ENCODE results near the gene MGMT. TPM values are rescaled to one million over a fixed set of nuclear protein-coding genes. Genes with fewer than 3 reads are reported as not detected.

MGMT gene
- total RNA-seq, 1 donor from 2014 or later, result 13.9 TPM

DNA sequence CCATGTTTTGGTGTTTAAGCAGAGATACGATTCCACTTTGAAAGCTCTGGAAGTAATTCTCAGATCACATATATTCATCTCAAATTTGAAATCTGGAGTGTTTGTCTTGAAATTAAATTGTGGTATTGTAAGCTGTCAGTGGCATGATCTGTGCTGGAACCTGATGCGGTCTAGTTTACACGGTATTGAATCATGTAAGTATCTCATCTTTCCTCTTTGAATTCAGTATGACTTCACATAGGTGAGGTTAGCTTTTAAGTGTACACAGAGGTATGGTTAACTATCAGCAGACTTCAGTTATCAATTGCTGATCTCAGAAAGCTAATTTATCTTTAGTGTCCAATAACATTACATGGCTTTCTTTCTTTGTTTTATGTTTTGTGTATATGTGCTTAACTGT is 155.2 kb downstream of the MGMT start:
- no peaks in the 10 kb centered on the region for H3K9me3 Mint-ChIP-seq (ENCODE audit: low read depth)
- H3K27ac Mint-ChIP-seq (ENCODE audit: unreplicated experiment), result no peak overlapping the region
- no peak overlapping the region for H3K4me3 Mint-ChIP-seq (ENCODE audit: unreplicated experiment)
- no peaks in the 10 kb centered on the region for H3K27me3 Mint-ChIP-seq (ENCODE audit: low read depth)
- TF ChIP-seq, protein P1, sequence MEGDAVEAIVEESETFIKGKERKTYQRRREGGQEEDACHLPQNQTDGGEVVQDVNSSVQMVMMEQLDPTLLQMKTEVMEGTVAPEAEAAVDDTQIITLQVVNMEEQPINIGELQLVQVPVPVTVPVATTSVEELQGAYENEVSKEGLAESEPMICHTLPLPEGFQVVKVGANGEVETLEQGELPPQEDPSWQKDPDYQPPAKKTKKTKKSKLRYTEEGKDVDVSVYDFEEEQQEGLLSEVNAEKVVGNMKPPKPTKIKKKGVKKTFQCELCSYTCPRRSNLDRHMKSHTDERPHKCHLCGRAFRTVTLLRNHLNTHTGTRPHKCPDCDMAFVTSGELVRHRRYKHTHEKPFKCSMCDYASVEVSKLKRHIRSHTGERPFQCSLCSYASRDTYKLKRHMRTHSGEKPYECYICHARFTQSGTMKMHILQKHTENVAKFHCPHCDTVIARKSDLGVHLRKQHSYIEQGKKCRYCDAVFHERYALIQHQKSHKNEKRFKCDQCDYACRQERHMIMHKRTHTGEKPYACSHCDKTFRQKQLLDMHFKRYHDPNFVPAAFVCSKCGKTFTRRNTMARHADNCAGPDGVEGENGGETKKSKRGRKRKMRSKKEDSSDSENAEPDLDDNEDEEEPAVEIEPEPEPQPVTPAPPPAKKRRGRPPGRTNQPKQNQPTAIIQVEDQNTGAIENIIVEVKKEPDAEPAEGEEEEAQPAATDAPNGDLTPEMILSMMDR (IDR thresholded peaks at IDR 0.05), result no peak
- H3K36me3 Mint-ChIP-seq (ENCODE audit: low read depth), result no peaks in the 10 kb centered on the region
- peaks cover 24% of the 10 kb centered on the region for H3K4me1 Mint-ChIP-seq (ENCODE audit: low read depth)
- no peak for DNase-seq (ENCODE audit: low spot score)

DNA sequence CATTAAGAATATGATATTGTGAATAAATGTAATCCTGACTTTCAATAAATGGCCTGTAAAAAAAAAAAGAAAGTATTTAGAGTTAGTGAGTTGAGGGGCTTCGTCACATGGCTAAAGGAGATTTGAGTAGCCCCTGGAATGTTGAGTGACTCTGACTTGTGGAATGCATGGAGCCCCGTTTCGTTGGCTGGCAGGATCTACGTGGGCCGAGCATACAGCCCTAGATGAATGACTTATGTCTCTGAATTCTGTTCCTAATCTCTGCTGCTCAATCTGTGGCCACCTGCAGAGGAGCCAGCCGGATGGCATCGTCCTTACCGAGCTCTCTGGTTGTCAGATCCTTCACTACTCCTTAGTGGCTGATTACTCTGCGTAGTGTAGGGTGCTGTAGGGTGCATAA is 155.7 kb downstream of the MGMT start:
- Mint-ChIP-seq H3K27ac (ENCODE audit: unreplicated experiment) (no peak overlapping the region), H3K27me3 (ENCODE audit: low read depth) (no peaks in the 10 kb centered on the region), H3K36me3 (ENCODE audit: low read depth) (no peaks in the 10 kb centered on the region), H3K9me3 (ENCODE audit: low read depth) (no peaks in the 10 kb centered on the region), H3K4me3 (ENCODE audit: unreplicated experiment) (no peak overlapping the region), H3K4me1 (ENCODE audit: low read depth) (peaks cover 29% of the 10 kb centered on the region)
- DNase-seq (ENCODE audit: low spot score), result no peak
- TF ChIP-seq, protein P1 (IDR thresholded peaks at IDR 0.05), result no peak

DNA sequence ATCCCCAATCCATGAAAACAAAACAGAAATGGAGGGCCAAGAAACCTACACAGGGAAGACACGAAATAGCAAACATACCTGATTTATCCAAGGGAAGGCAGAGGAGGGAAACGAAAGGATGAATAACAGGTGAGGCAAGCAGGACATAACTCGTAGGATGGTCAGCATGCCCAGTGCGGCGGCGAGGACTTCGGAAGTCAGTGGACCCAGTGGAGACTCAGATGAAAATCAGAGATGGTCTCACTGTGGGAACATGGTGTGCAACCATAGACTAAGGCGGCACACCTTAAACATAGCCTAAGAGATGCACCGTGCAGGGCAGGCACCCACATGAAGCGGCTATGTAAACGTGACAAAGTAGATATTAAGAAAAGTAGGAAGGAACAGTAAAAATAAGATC is 157.5 kb downstream of the MGMT start:
- Mint-ChIP-seq H3K4me1 (ENCODE audit: low read depth) (peaks cover 40% of the 10 kb centered on the region), H3K4me3 (ENCODE audit: unreplicated experiment) (no peak overlapping the region), H3K9me3 (ENCODE audit: low read depth) (no peaks in the 10 kb centered on the region), H3K27me3 (ENCODE audit: low read depth) (no peaks in the 10 kb centered on the region), H3K36me3 (ENCODE audit: low read depth) (no peaks in the 10 kb centered on the region), H3K27ac (ENCODE audit: unreplicated experiment) (no peak overlapping the region)
- DNase-seq (ENCODE audit: low spot score), result no peak
- TF ChIP-seq, protein P1 (IDR thresholded peaks at IDR 0.05), result no peak

DNA sequence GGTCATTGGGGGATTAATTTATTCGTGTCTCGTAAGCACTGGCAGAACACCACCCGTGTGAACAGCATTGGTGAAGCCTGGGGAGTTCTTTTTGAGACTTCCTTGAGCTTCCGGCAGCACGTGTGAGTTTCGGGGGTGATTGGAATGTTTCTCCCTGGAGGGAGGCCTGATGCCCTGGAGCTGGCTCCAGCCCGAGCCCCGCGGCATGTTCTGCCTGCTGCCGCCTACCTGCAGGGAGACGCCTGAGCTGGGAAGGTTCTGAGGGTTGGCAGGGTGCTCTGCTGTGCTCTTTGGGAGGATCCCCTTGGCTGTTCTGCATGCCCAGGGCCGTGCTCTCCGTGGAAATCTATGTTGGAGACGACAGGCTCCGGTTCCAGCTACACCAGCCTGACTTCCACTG is 159.3 kb downstream of the MGMT start:
- DNase-seq (ENCODE audit: low spot score), result no peak
- Mint-ChIP-seq H3K9me3 (ENCODE audit: low read depth) (no peaks in the 10 kb centered on the region), H3K36me3 (ENCODE audit: low read depth) (no peaks in the 10 kb centered on the region), H3K4me1 (ENCODE audit: low read depth) (peaks cover 52% of the 10 kb centered on the region), H3K27me3 (ENCODE audit: low read depth) (no peaks in the 10 kb centered on the region), H3K27ac (ENCODE audit: unreplicated experiment) (no peak overlapping the region), H3K4me3 (ENCODE audit: unreplicated experiment) (no peak overlapping the region)
- TF ChIP-seq, protein P1 (IDR thresholded peaks at IDR 0.05), result no peak

DNA sequence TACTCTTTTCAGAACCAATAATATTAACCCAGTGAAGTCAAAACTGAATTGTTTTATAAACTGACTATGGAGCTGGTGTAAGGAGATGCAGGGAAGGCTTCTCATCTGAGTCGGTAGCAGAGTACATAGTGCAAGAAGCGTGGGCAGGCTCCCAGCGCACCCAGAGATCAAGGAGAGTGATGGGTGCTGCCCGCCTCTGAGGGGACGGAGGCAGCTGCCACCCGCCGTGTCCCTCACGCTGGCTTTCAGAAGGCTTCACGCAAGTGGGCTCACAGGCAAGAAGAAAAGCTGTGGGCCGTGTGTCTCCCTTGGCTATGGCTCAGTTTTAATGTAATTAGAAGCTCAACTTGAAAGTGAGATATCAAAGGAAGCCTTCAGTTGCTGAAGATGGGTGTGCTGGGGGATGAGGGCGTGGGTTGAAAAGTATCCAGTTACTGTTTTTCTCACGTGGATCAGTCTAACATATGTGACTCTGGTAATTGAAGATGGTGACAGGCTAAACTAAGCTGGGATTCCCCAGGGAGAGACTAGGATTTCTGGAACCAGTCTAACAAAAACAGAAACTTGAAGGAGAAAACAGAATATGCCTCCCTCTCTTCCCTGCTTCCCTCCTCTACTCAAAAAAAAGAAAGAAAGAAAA is 159.9 kb downstream of the MGMT start:
- TF ChIP-seq, protein P1 (IDR thresholded peaks at IDR 0.05), result no peak
- Mint-ChIP-seq H3K36me3 (ENCODE audit: low read depth) (no peaks in the 10 kb centered on the region), H3K27me3 (ENCODE audit: low read depth) (no peaks in the 10 kb centered on the region), H3K4me3 (ENCODE audit: unreplicated experiment) (peak overlapping the region; percentile 35), H3K4me1 (ENCODE audit: low read depth) (peaks cover 48% of the 10 kb centered on the region), H3K9me3 (ENCODE audit: low read depth) (no peaks in the 10 kb centered on the region), H3K27ac (ENCODE audit: unreplicated experiment) (peak overlapping the region; percentile 84)
- DNase-seq (ENCODE audit: low spot score), result no peak

Measured in chondrocyte (in vitro differentiated cells).